IMR-90 (cell line): Measurements from ENCODE around the gene NEK11. TPM values are rescaled to one million over a fixed set of nuclear protein-coding genes. Genes with fewer than 3 reads are reported as not detected.

Experiments used
- ATAC-seq: fragments of 200-7000 bp; cut with Tn5 transposase; 2 replicates; pipeline ENCODE4 v1.9.1; 2020; ENCODE audit warnings: low read depth, mild to moderate bottlenecking, moderate library complexity
- BruUV-seq: library from RNA; stranded (reverse); fragments of 400-500 nt; replicated peaks from 2 replicates; lab custom pipeline; 2021; lab: Mats Ljungman, UMichigan
- CTCF ChIA-PET: fragments of 300-600 bp; formaldehyde crosslinking; extraction: SDS; loops from one replicate; lab custom pipeline; 2021; ENCODE audit warnings: antibody characterized with exemption; lab: Yijun Ruan, JAX
- POLR2A ChIA-PET: fragments of 300-600 bp; sonication (Branson Sonifier 250); formaldehyde crosslinking; loops from one replicate; lab custom pipeline; 2022; ENCODE audit warnings: antibody characterized with exemption; ENCODE audit not compliant: unreplicated experiment; lab: Charles Lee
- DNase-seq: peaks from one replicate; pipeline ENCODE4 v3.0.0; 2013
- H2AFZ ChIP-seq: replicated peaks from 2 replicates; pipeline ENCODE3; 2013; ENCODE audit warnings: low read length, mild to moderate bottlenecking; ENCODE audit not compliant: poor library complexity
- H2AK5ac ChIP-seq: 2 replicates; pipeline ENCODE4 v1.6.1; 2013; ENCODE audit warnings: low read depth, low read length, inconsistent platforms
- H2AK9ac ChIP-seq: replicated peaks from 2 replicates; pipeline ENCODE3; 2013; ENCODE audit warnings: mild to moderate bottlenecking, low read depth, low read length, moderate library complexity; ENCODE audit not compliant: poor library complexity
- H2BK120ac ChIP-seq: 2 replicates; pipeline ENCODE4 v1.6.1; 2013; ENCODE audit warnings: low read depth, low read length, inconsistent platforms
- H2BK15ac ChIP-seq: 3 replicates; pipeline ENCODE4 v1.6.1; 2013; ENCODE audit warnings: low read depth, low read length, inconsistent platforms
- H2BK20ac ChIP-seq: 2 replicates; pipeline ENCODE4 v1.6.1; 2013; ENCODE audit warnings: low read depth, mild to moderate bottlenecking, inconsistent platforms, low read length, moderate library complexity
- H2BK5ac ChIP-seq: 2 replicates; pipeline ENCODE4 v1.6.1; 2013; ENCODE audit warnings: mild to moderate bottlenecking, low read depth, low read length, inconsistent platforms; ENCODE audit not compliant: poor library complexity, severe bottlenecking
- H3K14ac ChIP-seq: replicated peaks from 2 replicates; pipeline ENCODE4 v1.6.1; 2013; ENCODE audit warnings: low read depth, low read length, inconsistent platforms
- H3K18ac ChIP-seq: 2 replicates; pipeline ENCODE4 v1.6.1; 2013; ENCODE audit warnings: low read depth, low read length, control low read depth
- H3K23ac ChIP-seq: 2 replicates; pipeline ENCODE4 v1.6.1; 2013; ENCODE audit warnings: low read depth, low read length, inconsistent platforms
- H3K27ac ChIP-seq: 2 replicates; pipeline ENCODE4 v1.5.1; 2013; ENCODE audit warnings: mild to moderate bottlenecking, control low read depth, low read length; ENCODE audit not compliant: insufficient read depth
- H3K27me3 ChIP-seq: 2 replicates; pipeline ENCODE4 v1.6.1; 2013; ENCODE audit warnings: low read length; ENCODE audit not compliant: control insufficient read depth, insufficient read depth
- H3K36me3 ChIP-seq: 2 replicates; pipeline ENCODE4 v1.6.1; 2013; ENCODE audit warnings: low read length, mixed read lengths; ENCODE audit not compliant: control insufficient read depth, insufficient read depth
- H3K4ac ChIP-seq: 2 replicates; pipeline ENCODE4 v1.6.1; 2013; ENCODE audit warnings: low read depth, low read length, inconsistent platforms
- H3K4me1 ChIP-seq: 2 replicates; pipeline ENCODE4 v1.6.1; 2013; ENCODE audit warnings: low read length, mixed read lengths; ENCODE audit not compliant: control insufficient read depth, insufficient read depth
- H3K4me2 ChIP-seq: 2 replicates; pipeline ENCODE4 v1.6.1; 2013; ENCODE audit warnings: low read depth, mild to moderate bottlenecking, control low read depth, low read length, moderate library complexity
- H3K4me3 ChIP-seq: 2 replicates; pipeline ENCODE4 v1.5.1; 2013; ENCODE audit warnings: low read depth, mild to moderate bottlenecking, control low read depth, low read length, moderate library complexity; ENCODE audit not compliant: insufficient read depth
- H3K56ac ChIP-seq: 2 replicates; pipeline ENCODE4 v1.6.1; 2013; ENCODE audit warnings: low read length, inconsistent platforms; ENCODE audit not compliant: insufficient read depth; ENCODE audit errors: extremely low read depth
- H3K79me1 ChIP-seq, 2 experiments: 2 replicates each; pipeline ENCODE4 v1.6.1; 2013; ENCODE audit warnings: low read length in 2 of 2, inconsistent platforms in 1 of 2, low read depth in 1 of 2
- H3K9ac ChIP-seq: 2 replicates; pipeline ENCODE4 v1.6.1; 2013; ENCODE audit warnings: low read depth, low read length, control low read depth
- H3K9me1 ChIP-seq: 2 replicates; pipeline ENCODE4 v1.6.1; 2013; ENCODE audit warnings: low read length, inconsistent platforms; ENCODE audit not compliant: insufficient read depth
- H3K9me3 ChIP-seq: 2 replicates; pipeline ENCODE4 v1.6.1; 2013; ENCODE audit warnings: low read length; ENCODE audit not compliant: control insufficient read depth, insufficient read depth
- H4K20me1 ChIP-seq: 2 replicates; pipeline ENCODE4 v1.6.1; 2013; ENCODE audit warnings: low read length, inconsistent platforms; ENCODE audit not compliant: insufficient read depth
- H4K5ac ChIP-seq: 2 replicates; pipeline ENCODE4 v1.6.1; 2013; ENCODE audit warnings: mild to moderate bottlenecking, low read depth, low read length, control low read depth
- H4K8ac ChIP-seq, 2 experiments: 2 replicates each; pipeline ENCODE4 v1.6.1; 2013; ENCODE audit warnings: low read depth in 2 of 2, low read length in 2 of 2, control low read depth in 1 of 2, inconsistent platforms in 1 of 2
- H4K91ac ChIP-seq: 2 replicates; pipeline ENCODE4 v1.6.1; 2013; ENCODE audit warnings: low read depth, low read length, inconsistent platforms; ENCODE audit not compliant: insufficient read depth
- BHLHE40 ChIP-seq: fragments of 150-350 bp; IDR thresholded peaks from 2 replicates; pipeline ENCODE4 v1.6.1; 2016; ENCODE audit warnings: mild to moderate bottlenecking, low read depth, low read length
- CEBPB ChIP-seq: IDR thresholded peaks from 2 replicates; pipeline ENCODE4 v1.6.1; 2012; ENCODE audit warnings: low read depth, low read length, improper control_type of control experiment
- CHD1 ChIP-seq: IDR thresholded peaks from 2 replicates; pipeline ENCODE4 v1.6.1; 2012; ENCODE audit warnings: low read depth, low read length, improper control_type of control experiment
- CTCF ChIP-seq: conservative IDR thresholded peaks from 2 replicates; pipeline ENCODE4 v1.5.1; 2012; ENCODE audit warnings: mild to moderate bottlenecking, low read depth, low read length, improper control_type of control experiment
- ELK1 ChIP-seq: fragments of 150-350 bp; IDR thresholded peaks from 2 replicates; pipeline ENCODE4 v1.6.1; 2016; ENCODE audit warnings: low read depth, mild to moderate bottlenecking, low read length, moderate library complexity, borderline replicate concordance
- FOS ChIP-seq: fragments of 150-350 bp; IDR thresholded peaks from 2 replicates; pipeline ENCODE4 v1.6.1; 2016; ENCODE audit warnings: low read depth, low read length
- MAFK ChIP-seq: IDR thresholded peaks from 2 replicates; pipeline ENCODE4 v1.6.1; 2012; ENCODE audit warnings: low read depth, low read length, improper control_type of control experiment
- MAZ ChIP-seq: IDR thresholded peaks from 2 replicates; pipeline ENCODE4 v1.6.1; 2012; ENCODE audit warnings: low read depth, mild to moderate bottlenecking, low read length, improper control_type of control experiment, moderate library complexity, borderline replicate concordance
- MXI1 ChIP-seq: IDR thresholded peaks from 2 replicates; pipeline ENCODE4 v1.6.1; 2012; ENCODE audit warnings: low read depth, mild to moderate bottlenecking, low read length, moderate library complexity, borderline replicate concordance
- NFE2L2 ChIP-seq: fragments of 150-350 bp; IDR thresholded peaks from 2 replicates; pipeline ENCODE4 v1.6.1; 2016; ENCODE audit warnings: low read depth, mild to moderate bottlenecking, low read length
- POLR2A ChIP-seq: IDR thresholded peaks from 2 replicates; pipeline ENCODE4 v1.6.1; 2012; ENCODE audit warnings: mild to moderate bottlenecking, low read depth, low read length
- RAD21 ChIP-seq: IDR thresholded peaks from 2 replicates; pipeline ENCODE4 v1.6.1; 2012; ENCODE audit warnings: low read length, improper control_type of control experiment
- RCOR1 ChIP-seq: IDR thresholded peaks from 2 replicates; pipeline ENCODE4 v1.6.1; 2012; ENCODE audit warnings: mild to moderate bottlenecking, low read length, improper control_type of control experiment; ENCODE audit not compliant: insufficient replicate concordance
- RFX5 ChIP-seq: IDR thresholded peaks from 2 replicates; pipeline ENCODE4 v1.8.0; 2012; ENCODE audit warnings: low read depth, mild to moderate bottlenecking, low read length, moderate library complexity
- SMC3 ChIP-seq: fragments of 150-350 bp; IDR thresholded peaks from 2 replicates; pipeline ENCODE4 v1.6.1; 2016; ENCODE audit warnings: low read depth, mild to moderate bottlenecking, antibody characterized with exemption, low read length, moderate library complexity
- USF2 ChIP-seq: fragments of 150-350 bp; IDR thresholded peaks from 2 replicates; pipeline ENCODE4 v1.6.1; 2017; ENCODE audit warnings: mild to moderate bottlenecking, antibody characterized with exemption, low read length, low read depth
- WGBS, 2 experiments: methylation state at CpG; one replicate each; pipeline versions ENCODE4 v1.1.5 to v1.1.7; 2013; ENCODE audit warnings: missing lambda C conversion rate in 2 of 2; ENCODE audit not compliant: insufficient read length in 1 of 2; ENCODE audit errors: extremely low coverage in 2 of 2; 5-methylcytosine and 5-hydroxymethylcytosine counted together
- dilution Hi-C: fragments of 300-500 bp; cut with HindIII; formaldehyde crosslinking; loops from one replicate; pipeline ENCODE4 v1.14.3; 2018; ENCODE audit warnings: low sequenced_read_pairs; ENCODE audit not compliant: unreplicated experiment
- in situ Hi-C: fragments of 300-500 bp; cut with MboI; formaldehyde crosslinking; loops from 3 replicates; pipeline ENCODE4 v1.14.3; 2019; ENCODE audit warnings: low sequenced_read_pairs, inconsistent platforms, mixed read lengths
- intact Hi-C: fragments of 100-400 bp; cut with micrococcal nuclease; formaldehyde crosslinking; loops from 2 replicates; pipeline ENCODE4 v1.10.0; 2022
- polyA plus RNA-seq, 3 experiments: library from polyadenylated mRNA; depleted of rRNA; stranded (reverse); fragments of >200 nt; gene quantifications; 2 replicates each; pipeline ENCODE4 v1.2.3, GENCODE V29; 2012; ENCODE audit warnings: low replicate concordance in 1 of 3
- total RNA-seq: library from RNA; depleted of rRNA; stranded (reverse); fragments of >200 nt; gene quantifications from 2 replicates; pipeline ENCODE4 v1.2.3, GENCODE V29; 2012

Gene NEK11
- total and polyA plus RNA-seq, 2 of the 4 experiments (the other 2 are of a cell fraction): 1.1 to 1.6 TPM

GRCh38 chr3:131323792-131324191 is 297.1 kb downstream of the NEK11 start:
- no peak overlapping the region for H2BK120ac ChIP-seq

More at GRCh38 chr3:131323792-131324191, 297.1 kb downstream of the NEK11 start:
- Histone ChIP-seq H3K23ac (no peak overlapping the region), H2AK9ac (no peak overlapping the region), H3K14ac (no peak overlapping the region), H4K5ac (no peak overlapping the region), H3K27me3 (no peaks in the 10 kb centered on the region), H4K91ac (no peak overlapping the region), H3K9ac (no peak overlapping the region), H3K56ac (no peak overlapping the region), H2AFZ (no peak overlapping the region), H2AK5ac (no peak overlapping the region), H3K36me3 (no peaks in the 10 kb centered on the region), H3K79me1 (no peaks in the 10 kb centered on the region), H3K27ac (no peak overlapping the region), H2BK5ac (no peak overlapping the region), H2BK15ac (no peak overlapping the region), H3K4me1 (no peaks in the 10 kb centered on the region), H2BK20ac (no peak overlapping the region), H3K9me3 (no peaks in the 10 kb centered on the region), H3K4ac (no peak overlapping the region), H4K8ac (no peak overlapping the region), H3K18ac (no peak overlapping the region), H3K4me3 (no peak overlapping the region), H4K20me1 (no peaks in the 10 kb centered on the region), H3K4me2 (no peak overlapping the region), H3K9me1 (no peaks in the 10 kb centered on the region)
- no peak for ATAC-seq
- in situ Hi-C loops: no loop called here
- TF ChIP-seq USF2 (no peak), CHD1 (no peak), BHLHE40 (no peak), RCOR1 (no peak), MXI1 (no peak), CTCF (no peak), POLR2A (no peak), SMC3 (no peak), MAZ (no peak), FOS (no peak), CEBPB (no peak), NFE2L2 (no peak), MAFK (no peak), RFX5 (no peak), RAD21 (no peak), ELK1 (no peak)
- intact Hi-C loops: no loop called here
- POLR2A ChIA-PET: no interaction called here
- no peak for DNase-seq
- dilution Hi-C loops: no loop called here
- CTCF ChIA-PET: no interaction called here
- WGBS, 2 experiments: no CpG with 5 or more reads among the region's 2 CpGs
- BruUV-seq: no TSS peak
